NCI-H1436 treated with DMSO at 0.1 percent for 48 hours (cell line): ENCODE results near the gene TTC27.
"Not testable (repeated sequence)": the region's sequence is repeated elsewhere in the genome, so short reads cannot be mapped to it uniquely, and the experiment has no call there.

Experiments used
- DNase-seq: peaks from one replicate; lab custom pipeline; 2025; lab: John Stamatoyannopoulos, UW

Gene TTC27

DNA sequence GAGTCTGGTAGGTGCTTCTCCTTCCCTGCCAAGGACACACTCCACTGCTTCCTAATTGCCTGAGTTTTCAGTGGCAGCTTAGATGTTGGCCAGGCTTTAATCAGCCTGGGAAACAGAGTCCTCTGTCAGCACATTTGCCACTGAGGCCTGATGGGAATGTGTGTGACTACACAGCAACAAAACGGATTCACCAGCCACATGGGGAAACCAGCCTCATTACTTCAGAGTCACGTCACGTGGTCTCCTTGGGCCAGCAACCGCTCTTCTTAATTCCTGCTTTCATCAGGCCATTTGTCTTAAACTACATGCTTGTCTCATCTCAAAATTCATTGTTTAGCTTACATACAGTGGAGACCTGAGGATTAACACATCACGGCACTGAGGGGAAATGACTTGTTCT is 225.0 kb downstream of the TTC27 start:
- DNase-seq: no peak

DNA sequence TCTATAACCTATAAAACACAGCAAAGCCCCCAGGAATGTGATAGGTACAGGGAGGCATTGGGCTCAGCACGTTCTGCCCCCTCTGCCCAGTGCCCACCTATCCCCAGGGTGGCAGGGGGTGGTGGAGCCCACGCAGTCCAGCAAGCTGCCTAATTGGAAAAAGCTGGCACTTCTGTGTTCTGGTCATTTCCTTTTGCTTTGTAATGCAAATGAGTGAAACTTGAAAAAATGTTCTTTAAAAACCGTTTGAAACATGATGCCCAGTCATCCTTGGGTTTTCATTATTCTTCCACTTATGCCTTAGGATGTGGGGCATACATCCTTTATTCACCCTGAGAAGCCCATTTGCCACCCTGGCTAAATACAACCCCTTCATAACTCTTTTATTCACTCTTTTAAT is 229.0 kb downstream of the TTC27 start:
- DNase-seq: no peak

DNA sequence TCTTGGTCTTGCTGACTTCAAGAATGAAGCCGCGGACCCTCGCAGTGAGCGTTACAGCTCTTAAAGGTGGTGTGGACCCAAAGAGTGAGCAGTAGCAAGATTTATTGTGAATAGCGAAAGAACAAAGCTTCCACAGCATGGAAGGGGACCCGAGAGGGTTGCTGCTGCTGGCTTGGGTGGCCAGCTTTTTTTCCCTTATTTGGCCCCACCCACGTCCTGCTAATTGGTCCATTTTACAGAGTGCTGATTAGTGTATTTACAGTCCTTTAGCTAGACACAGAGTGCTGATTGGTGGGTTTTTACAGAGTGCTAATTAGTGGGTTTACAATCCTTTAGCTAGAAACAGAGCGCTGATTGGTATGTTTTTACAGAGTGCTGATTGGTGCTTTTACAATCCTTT is 230.9 kb downstream of the TTC27 start:
- no peak for DNase-seq

DNA sequence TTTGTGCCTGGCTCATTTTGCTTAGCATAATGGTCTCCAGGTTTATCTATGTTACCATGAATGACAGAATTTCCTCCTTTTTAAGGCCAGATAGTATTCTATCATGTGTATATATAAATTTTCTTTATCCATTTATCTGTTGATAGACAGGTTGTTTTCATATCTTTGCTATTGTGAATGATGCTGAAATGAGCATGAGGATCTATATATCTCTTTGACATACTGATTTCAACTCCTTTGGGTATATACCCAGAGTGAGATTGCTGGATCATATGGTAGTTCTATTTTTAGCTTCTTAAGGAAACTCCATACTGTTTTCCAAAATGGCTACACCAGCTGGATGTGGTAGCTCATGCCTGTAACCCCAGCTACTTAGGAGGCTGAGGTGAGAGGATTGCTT is 232.5 kb downstream of the TTC27 start:
- no peak for DNase-seq

DNA sequence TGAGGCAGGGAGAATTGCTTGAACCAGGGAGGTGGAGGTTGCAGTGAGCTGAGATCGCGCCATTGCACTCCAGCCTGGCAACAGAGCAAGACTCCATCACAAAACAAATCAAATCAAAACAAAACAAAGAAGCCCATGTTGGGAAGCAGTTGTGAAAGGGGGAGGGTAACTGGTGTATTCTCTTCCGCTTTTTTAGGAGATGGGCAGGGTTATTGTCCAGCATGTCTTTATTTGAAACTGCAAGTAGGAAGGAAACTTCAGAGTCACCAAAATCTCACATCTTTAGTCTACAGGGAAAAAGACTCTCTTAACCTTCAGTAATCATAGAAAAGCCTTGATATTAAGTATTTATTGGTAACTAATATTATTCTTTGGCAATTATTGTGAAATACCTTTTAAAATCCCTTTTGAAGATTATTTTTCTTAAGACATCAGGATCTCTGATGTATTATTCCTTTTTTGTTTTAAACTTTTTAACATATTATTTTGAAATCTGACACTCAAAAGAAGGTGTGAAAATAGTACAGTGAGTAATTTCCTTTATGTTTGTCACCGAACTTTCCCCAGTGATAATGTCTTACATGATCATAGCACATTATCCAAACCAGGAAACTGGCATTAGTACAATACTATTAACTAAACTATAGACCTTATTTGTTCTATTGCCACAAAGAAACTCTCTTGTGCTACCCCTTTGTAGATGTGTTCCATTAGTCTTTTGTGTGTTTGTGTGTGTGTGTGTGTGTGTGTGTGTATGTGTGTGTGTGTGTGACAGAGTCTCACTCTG is 234.6 kb downstream of the TTC27 start:
- no peak for DNase-seq

DNA sequence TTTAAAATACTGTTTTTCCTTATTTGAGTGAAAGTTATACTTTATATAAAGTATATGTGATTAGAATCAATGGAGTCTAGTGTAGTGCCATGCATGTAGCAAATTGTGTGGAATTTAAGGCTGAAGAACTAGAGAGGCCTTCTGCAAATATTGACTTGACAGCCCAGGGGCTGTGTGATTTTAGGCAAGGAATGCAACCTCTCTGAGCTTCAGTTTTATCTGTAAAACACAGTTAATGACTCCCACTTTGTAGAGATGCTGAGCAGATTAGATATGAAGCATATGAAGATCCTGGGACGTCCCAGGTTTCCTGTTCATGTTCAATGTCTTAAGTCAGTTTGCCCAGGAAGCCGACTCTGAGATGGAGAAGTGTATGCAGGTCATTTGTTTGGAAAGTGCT is 235.5 kb downstream of the TTC27 start:
- no peak for DNase-seq

DNA sequence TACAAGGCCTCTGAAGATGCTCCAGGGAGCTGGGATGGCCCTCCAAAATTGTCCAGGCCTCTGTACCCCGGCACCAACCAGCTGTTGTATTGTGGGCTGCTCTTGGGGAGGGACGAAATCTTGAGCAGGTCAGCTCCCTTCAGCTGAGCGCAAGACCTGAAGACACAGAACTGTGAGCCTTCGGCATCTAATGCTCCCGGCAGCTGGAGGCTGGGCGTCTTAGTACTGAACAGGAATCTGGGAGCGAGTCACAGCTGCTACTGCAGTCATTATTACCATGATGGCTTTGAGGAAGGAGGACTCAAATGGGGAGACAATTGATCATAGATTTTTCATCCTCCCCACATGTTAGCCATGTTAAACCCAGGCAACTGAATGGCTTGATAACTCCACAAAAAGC is 236.0 kb downstream of the TTC27 start:
- DNase-seq: no peak

DNA sequence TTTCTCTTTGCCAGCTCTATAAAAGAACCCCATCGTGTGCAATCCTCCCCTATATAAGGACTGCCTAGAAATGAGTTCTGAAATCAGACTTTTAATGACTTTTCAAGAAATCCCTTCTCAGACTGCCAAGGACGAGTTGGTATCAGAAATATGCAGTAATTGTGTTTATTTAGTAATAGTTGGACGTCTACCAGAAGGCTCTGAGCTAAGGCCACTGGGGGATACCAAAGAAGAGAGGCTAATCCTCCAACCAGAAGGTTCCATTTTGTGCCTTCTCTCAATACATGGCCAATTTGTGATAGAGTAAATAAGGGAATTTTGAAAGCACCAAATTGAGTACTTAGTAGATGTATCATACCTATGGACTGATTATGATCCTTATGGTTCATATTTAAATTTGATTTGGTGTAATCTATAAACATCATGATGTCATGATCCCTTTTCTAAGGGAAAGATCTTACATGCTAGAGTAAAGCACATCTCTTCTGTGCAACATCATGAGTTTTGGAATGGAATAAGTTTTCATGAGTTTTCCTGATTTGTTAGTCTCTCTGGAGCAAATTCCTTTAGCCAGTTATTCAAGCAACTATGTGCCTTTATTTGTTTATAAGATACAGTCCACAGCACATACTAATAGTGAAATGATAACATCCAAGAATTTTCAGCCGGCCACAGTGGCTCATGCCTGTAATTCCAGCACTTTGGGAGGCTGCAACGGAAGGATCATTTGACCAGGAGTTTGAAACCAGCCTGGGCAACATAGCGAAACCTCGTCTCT is 236.7 kb downstream of the TTC27 start:
- DNase-seq: no peak

DNA sequence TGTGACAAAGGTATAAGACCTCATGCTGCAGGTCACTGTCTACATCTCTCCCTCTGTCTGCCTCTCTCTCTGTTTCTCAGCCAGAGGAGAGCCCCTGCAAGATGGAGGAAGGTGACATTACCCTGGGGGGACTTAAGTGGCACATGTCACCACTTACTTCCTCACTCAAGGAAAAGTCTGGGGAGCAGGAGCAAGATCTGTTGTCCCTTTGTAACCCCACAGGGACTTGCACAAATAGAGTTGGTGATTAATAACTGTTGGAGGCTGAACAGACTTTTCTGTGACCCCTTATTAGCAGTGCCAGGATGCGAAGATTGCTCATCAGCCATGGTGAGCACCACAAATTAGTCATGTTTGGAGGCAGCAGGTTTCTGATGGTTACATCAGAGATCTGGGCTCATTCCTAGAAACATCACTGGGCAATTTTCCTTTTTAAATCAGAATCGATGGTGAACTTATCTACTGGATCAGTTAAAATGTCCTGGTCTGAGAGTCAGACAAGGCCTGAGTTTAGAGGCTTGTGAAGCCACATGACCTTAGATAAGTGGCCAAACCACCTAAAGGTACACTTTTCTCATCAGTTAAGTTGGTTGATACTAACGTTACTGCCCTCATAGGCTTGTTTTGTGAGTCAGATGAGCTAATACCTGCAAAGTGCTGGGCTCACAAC is 237.7 kb downstream of the TTC27 start:
- DNase-seq: no peak

DNA sequence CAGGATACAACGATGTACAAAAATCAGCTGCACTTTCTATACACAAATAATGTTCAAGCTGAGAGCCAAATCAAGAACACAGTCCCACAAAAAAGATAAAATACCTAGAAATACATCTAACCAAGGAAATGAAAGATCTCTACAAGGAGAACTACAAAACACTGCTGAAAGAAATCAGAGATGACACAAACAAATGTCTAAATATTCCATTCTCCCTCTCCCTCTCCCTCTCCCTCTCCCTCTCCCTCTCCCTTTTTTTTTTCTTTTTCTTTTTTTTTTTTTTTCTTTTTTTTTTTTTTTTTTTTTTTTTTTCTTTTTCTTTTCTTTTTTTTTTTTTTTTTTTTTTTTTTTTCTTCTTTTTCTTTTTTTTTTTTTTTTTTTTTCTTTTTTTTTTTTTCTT is 238.6 kb downstream of the TTC27 start:
- DNase-seq: not testable (repeated sequence)
